SK-N-MC (cell line): ENCODE results near the gene CTSD.

Source experiments
- DNase-seq: peaks from one replicate; pipeline ENCODE4 v3.0.0-alpha.2; 2011; ENCODE audit warnings: low read depth, low spot score
- H3K27ac ChIP-seq: fragments of 200-600 bp; sonication (generic); 2 replicates; pipeline ENCODE4 v1.5.1; 2016; ENCODE audit warnings: mixed run types
- H3K36me3 ChIP-seq: fragments of 200-600 bp; sonication (generic); 2 replicates; pipeline ENCODE4 v1.6.1; 2017; ENCODE audit warnings: antibody characterized with exemption, low read length, mixed read lengths; ENCODE audit not compliant: insufficient read depth
- H3K4me3 ChIP-seq: fragments of 200-600 bp; sonication (generic); 2 replicates; pipeline ENCODE4 v1.5.1; 2016
- H3K9ac ChIP-seq: fragments of 200-600 bp; sonication (generic); 2 replicates; pipeline ENCODE4 v1.8.0; 2017; ENCODE audit warnings: mixed run types, mixed read lengths; ENCODE audit not compliant: insufficient read length
- H3K9me3 ChIP-seq: fragments of 200-600 bp; sonication (generic); 2 replicates; pipeline ENCODE4 v1.6.1; 2017; ENCODE audit warnings: low read depth, mild to moderate bottlenecking, antibody characterized with exemption, low read length, moderate library complexity, mixed read lengths
- EZH2 ChIP-seq: fragments of 200-600 bp; sonication (generic); IDR thresholded peaks from one replicate; pipeline ENCODE4 v1.6.1; 2017; ENCODE audit warnings: antibody characterized with exemption
- FOXP2 ChIP-seq: optimal IDR thresholded peaks from 2 replicates; pipeline ENCODE3; 2011; ENCODE audit warnings: mild to moderate bottlenecking, moderate library complexity; ENCODE audit not compliant: insufficient read depth; ENCODE audit errors: extremely low read length, control extremely low read depth
- POLR2AphosphoS5 ChIP-seq: IDR thresholded peaks from 2 replicates; pipeline ENCODE4 v1.6.1; 2012; ENCODE audit warnings: mild to moderate bottlenecking, low read depth, low read length, borderline replicate concordance

The CTSD gene

GRCh38 chr11:1759151-1759850 is 4.4 kb downstream of the CTSD start:
- TF ChIP-seq EZH2, result no peak
- TF ChIP-seq FOXP2, result no peak
- no peak for TF ChIP-seq POLR2AphosphoS5
- Histone ChIP-seq H3K36me3 (no peaks in the 10 kb centered on the region), H3K9ac (no peak overlapping the region), H3K27ac (no peak overlapping the region), H3K9me3 (no peaks in the 10 kb centered on the region), H3K4me3 (no peak overlapping the region)
- no peak for DNase-seq

DNA sequence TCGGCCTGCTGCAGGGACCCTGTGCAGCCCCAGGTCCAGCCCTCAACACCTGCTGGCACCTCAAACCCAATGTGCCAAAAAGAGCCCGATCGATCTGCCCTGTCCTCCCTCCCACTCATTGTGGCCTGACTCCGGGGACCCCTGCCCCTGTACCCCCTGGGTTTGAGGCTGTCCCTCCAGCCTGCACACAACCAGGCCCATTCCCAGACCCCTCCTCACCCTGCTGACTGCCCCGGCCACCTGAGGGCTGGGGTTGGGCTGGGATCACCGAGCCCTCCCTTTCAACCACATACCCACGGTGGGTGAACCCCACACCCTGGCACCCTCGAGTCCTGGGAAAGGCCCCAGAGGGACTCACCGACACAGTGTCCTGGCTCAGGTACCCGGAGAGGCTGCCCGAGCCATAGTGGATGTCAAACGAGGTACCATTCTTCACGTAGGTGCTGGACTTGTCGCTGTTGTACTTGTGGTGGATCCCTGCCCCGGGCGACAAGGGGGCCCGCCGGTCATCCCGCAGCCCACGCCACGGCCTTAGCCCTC is 5.0 kb downstream of the CTSD start:
- DNase-seq, result no peak
- no peaks in the 10 kb centered on the region for H3K36me3 ChIP-seq
- no peak for TF ChIP-seq FOXP2
- TF ChIP-seq EZH2, result no peak
- no peak for TF ChIP-seq POLR2AphosphoS5
- no peak overlapping the region for H3K27ac ChIP-seq
- H3K9me3 ChIP-seq, result no peaks in the 10 kb centered on the region
- H3K4me3 ChIP-seq, result no peak overlapping the region
- no peak overlapping the region for H3K9ac ChIP-seq

DNA sequence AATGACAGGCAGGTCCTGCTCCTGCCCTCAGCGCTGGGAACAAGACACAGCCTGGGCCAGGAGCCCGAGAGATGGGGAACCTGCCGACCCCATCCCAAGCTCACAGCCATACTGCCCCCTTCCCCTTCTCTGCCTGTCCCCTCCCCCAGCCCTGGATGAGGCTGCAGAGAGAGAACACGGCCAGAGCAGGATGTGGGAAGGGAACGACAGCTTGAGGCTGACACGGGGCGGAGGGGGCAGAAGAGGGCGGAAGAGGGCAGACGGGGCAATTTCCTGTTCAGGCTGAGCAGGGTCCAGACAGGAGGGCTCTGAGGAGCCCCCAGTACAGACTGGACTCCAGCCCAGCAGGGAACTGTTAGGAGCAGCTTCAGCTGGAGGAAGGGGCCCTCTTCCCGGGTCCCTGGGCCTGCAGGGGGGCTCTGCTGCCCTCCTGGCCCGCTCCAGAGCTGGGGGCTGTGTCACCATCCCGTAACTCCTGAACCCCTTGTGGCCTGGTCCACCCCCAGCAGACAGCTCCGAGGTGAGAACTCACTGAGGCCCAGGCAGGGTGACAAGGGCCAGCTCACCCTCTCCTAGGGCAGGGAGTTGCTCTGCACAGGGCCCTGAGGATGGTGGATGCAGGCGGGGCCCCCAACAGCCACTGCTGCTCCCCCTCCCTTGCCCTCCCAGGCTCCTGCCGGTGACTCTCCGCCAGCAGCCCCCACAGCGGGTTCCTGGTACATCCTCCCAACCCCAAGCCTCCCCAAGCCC is 5.7 kb downstream of the CTSD start:
- no peak for DNase-seq
- Histone ChIP-seq H3K9me3 (no peaks in the 10 kb centered on the region), H3K9ac (no peak overlapping the region), H3K27ac (no peak overlapping the region), H3K36me3 (no peaks in the 10 kb centered on the region), H3K4me3 (no peak overlapping the region)
- no peak for TF ChIP-seq FOXP2
- TF ChIP-seq EZH2, result no peak
- TF ChIP-seq POLR2AphosphoS5, result no peak

DNA sequence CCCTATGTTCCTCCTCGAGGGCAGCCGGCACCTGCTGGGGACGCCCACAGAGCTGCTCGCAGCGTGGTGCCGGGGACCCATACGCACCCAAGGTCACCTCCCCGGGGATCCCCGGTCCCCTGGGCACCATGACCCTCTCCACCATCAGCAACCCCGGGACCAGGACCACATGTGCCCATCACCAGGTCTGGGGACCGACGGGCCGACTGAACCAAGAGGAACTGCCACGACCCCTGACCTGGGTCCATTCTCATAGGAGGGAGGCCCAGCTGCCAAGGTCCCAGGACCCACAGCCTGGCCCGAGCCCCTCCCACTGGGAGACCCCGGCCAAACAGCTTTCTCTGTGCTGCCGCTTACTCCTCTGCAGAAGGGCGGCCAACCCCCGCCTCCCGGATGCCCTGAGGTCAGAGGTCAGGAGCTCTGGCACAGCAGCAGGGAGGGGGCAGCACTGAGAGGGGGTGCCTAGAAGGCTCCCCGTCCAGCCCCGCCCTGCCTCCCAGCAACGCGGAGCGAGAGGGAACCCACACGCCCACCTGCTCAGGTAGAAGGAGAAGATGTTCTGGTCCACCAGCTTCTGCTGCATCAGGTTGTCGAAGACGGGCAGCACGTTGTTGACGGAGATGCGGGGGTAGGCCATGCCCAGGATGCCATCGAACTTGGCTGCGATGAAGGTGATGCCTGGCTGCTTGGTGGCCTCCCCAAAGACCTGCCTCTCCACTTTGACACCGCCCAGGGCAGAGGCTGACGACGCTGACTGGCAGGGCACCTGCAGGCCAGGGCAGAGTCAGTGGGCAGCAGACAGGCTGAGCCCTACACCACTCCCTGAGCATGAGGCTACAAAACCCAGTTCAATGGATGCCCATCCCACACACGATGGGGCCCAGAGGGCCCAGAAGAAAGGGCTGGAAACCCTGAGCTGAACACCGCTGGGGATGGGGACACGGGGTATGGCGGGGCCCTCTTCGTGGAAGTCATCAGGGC is 6.6 kb downstream of the CTSD start:
- no peak for DNase-seq
- Histone ChIP-seq H3K36me3 (no peaks in the 10 kb centered on the region), H3K9me3 (no peaks in the 10 kb centered on the region), H3K4me3 (no peak overlapping the region), H3K9ac (no peak overlapping the region), H3K27ac (no peak overlapping the region)
- no peak for TF ChIP-seq FOXP2
- no peak for TF ChIP-seq POLR2AphosphoS5
- no peak for TF ChIP-seq EZH2

GRCh38 chr11:1755692-1756561 is 7.8 kb downstream of the CTSD start:
- Histone ChIP-seq H3K9me3 (no peaks in the 10 kb centered on the region), H3K27ac (no peak overlapping the region), H3K36me3 (no peaks in the 10 kb centered on the region), H3K4me3 (no peak overlapping the region), H3K9ac (no peak overlapping the region)
- no peak for DNase-seq
- TF ChIP-seq FOXP2 (no peak), EZH2 (no peak), POLR2AphosphoS5 (no peak)

- no peak overlapping the region for H3K4me3 ChIP-seq
- H3K27ac ChIP-seq, result no peak overlapping the region
- no peak overlapping the region for H3K9ac ChIP-seq
- no peaks in the 10 kb centered on the region for H3K9me3 ChIP-seq
- H3K36me3 ChIP-seq, result no peaks in the 10 kb centered on the region
- no peak for TF ChIP-seq FOXP2
- TF ChIP-seq POLR2AphosphoS5, result no peak
- no peak for TF ChIP-seq EZH2
- DNase-seq, result no peak
These were observed 8.4 kb downstream of the CTSD start for GRCh38 chr11:1755344-1755691.

- TF ChIP-seq POLR2AphosphoS5 (no peak), FOXP2 (no peak), EZH2 (no peak)
- Histone ChIP-seq H3K9ac (no peak overlapping the region), H3K4me3 (no peak overlapping the region), H3K9me3 (no peaks in the 10 kb centered on the region), H3K27ac (no peak overlapping the region), H3K36me3 (no peaks in the 10 kb centered on the region)
- DNase-seq, result no peak
These were observed 9.2 kb downstream of the CTSD start for GRCh38 chr11:1754376-1755150.
